ENCODE measurements around the gene FAM216B.

DNA sequence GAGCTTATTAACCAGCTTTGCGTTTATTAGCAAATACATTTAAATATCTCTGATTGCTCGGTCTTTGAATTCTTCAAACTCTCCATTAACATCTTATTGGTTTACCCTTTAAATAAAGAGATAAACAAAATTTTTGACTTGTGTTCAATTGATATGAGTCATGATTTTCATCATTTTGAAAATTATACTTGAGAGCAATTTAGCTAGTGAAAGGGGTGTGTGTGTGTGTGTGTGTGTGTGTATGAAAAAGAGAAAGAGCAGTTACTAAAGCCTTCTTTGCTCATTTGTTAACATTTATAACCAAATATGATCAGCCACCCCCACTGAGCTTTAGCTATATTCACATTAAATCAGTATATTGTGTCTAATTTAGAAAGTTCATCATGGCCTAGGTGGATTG is 48.3 kb upstream of the FAM216B start:
- TF ChIP-seq, protein P1, sequence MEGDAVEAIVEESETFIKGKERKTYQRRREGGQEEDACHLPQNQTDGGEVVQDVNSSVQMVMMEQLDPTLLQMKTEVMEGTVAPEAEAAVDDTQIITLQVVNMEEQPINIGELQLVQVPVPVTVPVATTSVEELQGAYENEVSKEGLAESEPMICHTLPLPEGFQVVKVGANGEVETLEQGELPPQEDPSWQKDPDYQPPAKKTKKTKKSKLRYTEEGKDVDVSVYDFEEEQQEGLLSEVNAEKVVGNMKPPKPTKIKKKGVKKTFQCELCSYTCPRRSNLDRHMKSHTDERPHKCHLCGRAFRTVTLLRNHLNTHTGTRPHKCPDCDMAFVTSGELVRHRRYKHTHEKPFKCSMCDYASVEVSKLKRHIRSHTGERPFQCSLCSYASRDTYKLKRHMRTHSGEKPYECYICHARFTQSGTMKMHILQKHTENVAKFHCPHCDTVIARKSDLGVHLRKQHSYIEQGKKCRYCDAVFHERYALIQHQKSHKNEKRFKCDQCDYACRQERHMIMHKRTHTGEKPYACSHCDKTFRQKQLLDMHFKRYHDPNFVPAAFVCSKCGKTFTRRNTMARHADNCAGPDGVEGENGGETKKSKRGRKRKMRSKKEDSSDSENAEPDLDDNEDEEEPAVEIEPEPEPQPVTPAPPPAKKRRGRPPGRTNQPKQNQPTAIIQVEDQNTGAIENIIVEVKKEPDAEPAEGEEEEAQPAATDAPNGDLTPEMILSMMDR (conservative IDR thresholded peaks at IDR 0.05; ENCODE audit: low read length): no peak
- no peak for TF ChIP-seq EZH2phosphoT487 (IDR thresholded peaks at IDR 0.05; ENCODE audit: borderline replicate concordance, low read depth, low read length)
